ENCODE data around the gene CCDC126. TPM values are rescaled to one million over a fixed set of nuclear protein-coding genes. Genes with fewer than 3 reads are reported as not detected.

Gene CCDC126
- total and polyA plus RNA-seq, 9 of the 15 experiments (the other 6 are each of a cell fraction or from before 2014, with no cell fraction given): 3.0 to 16.2 (median 5.2) TPM

DNA sequence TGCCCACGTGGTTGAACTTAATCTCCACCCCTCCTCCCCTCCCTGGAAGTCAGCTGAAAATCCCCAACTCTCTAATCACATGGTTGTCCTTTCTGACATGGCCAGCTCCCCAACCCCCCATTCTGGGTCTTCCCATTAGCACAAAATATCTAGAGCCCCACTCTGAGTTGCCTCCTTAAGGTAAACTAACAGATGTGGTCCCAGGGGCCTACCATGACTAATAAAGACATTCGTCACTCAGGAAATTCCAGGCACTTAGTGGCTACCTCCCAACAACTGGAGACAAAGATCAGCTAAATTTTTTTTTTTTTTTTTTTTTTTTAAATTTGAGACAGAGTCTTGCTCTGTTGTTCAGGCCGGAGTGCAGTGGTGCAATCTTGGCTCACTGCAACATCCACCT is 21.1 kb downstream of the CCDC126 start:
- FAIRE-seq (no peak), ATAC-seq (no peak), DNase-seq (ENCODE audit: extremely low read depth in 1 of 4, low spot score in 3 of 4) (no peak)
- POLR2A ChIA-PET: no interaction called here
- H3K27ac ChIP-seq (ENCODE audit: extremely low read depth, low read depth, low read length): no peak overlapping the region
- no peaks in the 10 kb centered on the region for H4K20me1 ChIP-seq (replicated peaks; ENCODE audit: control insufficient read depth, insufficient read depth, low read length)
- H3K4me1 ChIP-seq (replicated peaks in 1 of 2; ENCODE audit: control insufficient read depth in 2 of 2, insufficient read depth in 2 of 2, low read length in 2 of 2): no peaks in the 10 kb centered on the region
- TF ChIP-seq NR1H2 (CRISPR knock-in tag; IDR thresholded peaks at IDR 0.05) (no peak), ZNF212 (CRISPR knock-in tag; IDR thresholded peaks at IDR 0.05) (no peak), LEF1 (IDR thresholded peaks at IDR 0.05) (no peak), HDAC8 (tag; IDR thresholded peaks at IDR 0.05) (no peak), NFXL1 (CRISPR knock-in tag; IDR thresholded peaks at IDR 0.05) (no peak)
- TF ChIP-seq, protein P1, sequence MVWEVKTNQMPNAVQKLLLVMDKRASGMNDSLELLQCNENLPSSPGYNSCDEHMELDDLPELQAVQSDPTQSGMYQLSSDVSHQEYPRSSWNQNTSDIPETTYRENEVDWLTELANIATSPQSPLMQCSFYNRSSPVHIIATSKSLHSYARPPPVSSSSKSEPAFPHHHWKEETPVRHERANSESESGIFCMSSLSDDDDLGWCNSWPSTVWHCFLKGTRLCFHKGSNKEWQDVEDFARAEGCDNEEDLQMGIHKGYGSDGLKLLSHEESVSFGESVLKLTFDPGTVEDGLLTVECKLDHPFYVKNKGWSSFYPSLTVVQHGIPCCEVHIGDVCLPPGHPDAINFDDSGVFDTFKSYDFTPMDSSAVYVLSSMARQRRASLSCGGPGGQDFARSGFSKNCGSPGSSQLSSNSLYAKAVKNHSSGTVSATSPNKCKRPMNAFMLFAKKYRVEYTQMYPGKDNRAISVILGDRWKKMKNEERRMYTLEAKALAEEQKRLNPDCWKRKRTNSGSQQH (CRISPR knock-in tag; IDR thresholded peaks at IDR 0.05): no peak
- H3K9me3 ChIP-seq (replicated peaks; ENCODE audit: control insufficient read depth, insufficient read depth, low read depth, low read length): no peaks in the 10 kb centered on the region
- in situ Hi-C loops (cut with MboI) (no loop called here), intact Hi-C loops (cut with micrococcal nuclease) (no loop called here)
- WGBS (ENCODE audit: insufficient coverage, low coverage, missing lambda C conversion rate): 54% methylated on average over 3 of the region's 3 CpGs
- BruUV-seq (replicated peaks): no TSS peak
- H3K9me1 ChIP-seq (ENCODE audit: control insufficient read depth, insufficient read depth, low read length): no peaks in the 10 kb centered on the region
- H3K36me3 ChIP-seq (ENCODE audit: control insufficient read depth, insufficient read depth, low read length): no peaks in the 10 kb centered on the region
- CTCF ChIA-PET (ENCODE audit: low intra/inter-chr PET ratio): no interaction called here
- H3K9ac ChIP-seq (ENCODE audit: insufficient read depth in 1 of 2, low read depth in 2 of 2, low read length in 2 of 2): no peak overlapping the region
- H2AFZ ChIP-seq (ENCODE audit: low read depth, low read length): no peak overlapping the region
- no peaks in the 10 kb centered on the region for H3K27me3 ChIP-seq (ENCODE audit: control insufficient read depth in 2 of 2, insufficient read depth in 2 of 2, low read length in 2 of 2)
- H3K4me3 ChIP-seq: no peak overlapping the region
- H3K79me2 ChIP-seq (ENCODE audit: control insufficient read depth, insufficient read depth, low read length): no peaks in the 10 kb centered on the region
- H3K4me2 ChIP-seq (ENCODE audit: insufficient read depth, low read length): no peak overlapping the region

DNA sequence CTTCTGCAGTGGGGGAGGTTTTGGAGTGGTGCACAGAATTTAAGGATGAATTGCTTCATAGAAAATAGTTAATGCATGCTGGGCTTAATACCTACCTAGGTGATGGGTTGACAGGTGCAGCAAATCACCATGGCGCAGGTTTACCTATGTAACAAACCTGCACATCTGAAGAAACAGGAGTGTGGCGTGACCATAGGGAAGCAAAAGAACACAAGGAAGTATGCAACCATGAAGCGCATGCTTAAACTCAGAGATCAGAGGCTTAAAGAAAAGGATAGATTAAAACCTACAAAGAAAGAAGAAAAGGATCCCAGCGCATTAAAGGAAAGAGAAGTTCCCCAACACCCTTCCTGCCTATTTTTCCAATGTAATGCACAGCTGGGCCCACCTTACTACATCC is 22.0 kb downstream of the CCDC126 start:
- intact Hi-C loops (cut with micrococcal nuclease): no loop called here
- Histone ChIP-seq H2AFZ (ENCODE audit: low read depth, low read length) (no peak overlapping the region), H3K9ac (ENCODE audit: insufficient read depth in 1 of 2, low read depth in 2 of 2, low read length in 2 of 2) (no peak overlapping the region), H3K79me2 (ENCODE audit: control insufficient read depth, insufficient read depth, low read length) (no peaks in the 10 kb centered on the region), H3K27me3 (ENCODE audit: control insufficient read depth in 2 of 2, insufficient read depth in 2 of 2, low read length in 2 of 2) (no peaks in the 10 kb centered on the region), H3K27ac (ENCODE audit: extremely low read depth, low read depth, low read length) (no peak overlapping the region), H3K9me3 (replicated peaks; ENCODE audit: control insufficient read depth, insufficient read depth, low read depth, low read length) (no peaks in the 10 kb centered on the region), H4K20me1 (replicated peaks; ENCODE audit: control insufficient read depth, insufficient read depth, low read length) (no peaks in the 10 kb centered on the region), H3K4me2 (ENCODE audit: insufficient read depth, low read length) (no peak overlapping the region), H3K4me1 (replicated peaks in 1 of 2; ENCODE audit: control insufficient read depth in 2 of 2, insufficient read depth in 2 of 2, low read length in 2 of 2) (no peaks in the 10 kb centered on the region), H3K4me3 (no peak overlapping the region), H3K36me3 (ENCODE audit: control insufficient read depth, insufficient read depth, low read length) (no peaks in the 10 kb centered on the region), H3K9me1 (ENCODE audit: control insufficient read depth, insufficient read depth, low read length) (no peaks in the 10 kb centered on the region)
- TF ChIP-seq, protein P2, sequence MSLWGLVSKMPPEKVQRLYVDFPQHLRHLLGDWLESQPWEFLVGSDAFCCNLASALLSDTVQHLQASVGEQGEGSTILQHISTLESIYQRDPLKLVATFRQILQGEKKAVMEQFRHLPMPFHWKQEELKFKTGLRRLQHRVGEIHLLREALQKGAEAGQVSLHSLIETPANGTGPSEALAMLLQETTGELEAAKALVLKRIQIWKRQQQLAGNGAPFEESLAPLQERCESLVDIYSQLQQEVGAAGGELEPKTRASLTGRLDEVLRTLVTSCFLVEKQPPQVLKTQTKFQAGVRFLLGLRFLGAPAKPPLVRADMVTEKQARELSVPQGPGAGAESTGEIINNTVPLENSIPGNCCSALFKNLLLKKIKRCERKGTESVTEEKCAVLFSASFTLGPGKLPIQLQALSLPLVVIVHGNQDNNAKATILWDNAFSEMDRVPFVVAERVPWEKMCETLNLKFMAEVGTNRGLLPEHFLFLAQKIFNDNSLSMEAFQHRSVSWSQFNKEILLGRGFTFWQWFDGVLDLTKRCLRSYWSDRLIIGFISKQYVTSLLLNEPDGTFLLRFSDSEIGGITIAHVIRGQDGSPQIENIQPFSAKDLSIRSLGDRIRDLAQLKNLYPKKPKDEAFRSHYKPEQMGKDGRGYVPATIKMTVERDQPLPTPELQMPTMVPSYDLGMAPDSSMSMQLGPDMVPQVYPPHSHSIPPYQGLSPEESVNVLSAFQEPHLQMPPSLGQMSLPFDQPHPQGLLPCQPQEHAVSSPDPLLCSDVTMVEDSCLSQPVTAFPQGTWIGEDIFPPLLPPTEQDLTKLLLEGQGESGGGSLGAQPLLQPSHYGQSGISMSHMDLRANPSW (CRISPR knock-in tag; IDR thresholded peaks at IDR 0.05): no peak
- TF ChIP-seq ZNF41 (CRISPR knock-in tag; conservative IDR thresholded peaks at IDR 0.05): peak; percentile 95
- FAIRE-seq: no peak
- DNase-seq (ENCODE audit: extremely low read depth in 1 of 4, low spot score in 3 of 4): no peak
- CTCF ChIA-PET (ENCODE audit: low intra/inter-chr PET ratio): no interaction called here
- POLR2A ChIA-PET: no interaction called here
- ATAC-seq: no peak
- BruUV-seq (replicated peaks): no TSS peak
- WGBS (ENCODE audit: insufficient coverage, low coverage, missing lambda C conversion rate): 86% methylated on average over 4 of the region's 4 CpGs
- in situ Hi-C loops (cut with MboI): no loop called here
